H1 (cell line): ENCODE data around the gene BCL3. TPM values are rescaled to one million over a fixed set of nuclear protein-coding genes. Genes with fewer than 3 reads are reported as not detected.

ENCODE experiments used
- CTCF ChIA-PET: fragments of 300-600 bp; sonication (Branson Sonifier 250); formaldehyde crosslinking; loops from one replicate; lab custom pipeline; 2021; ENCODE audit not compliant: partially characterized antibody; lab: Charles Lee
- POLR2A ChIA-PET: fragments of 300-600 bp; sonication (Branson Sonifier 250); formaldehyde crosslinking; loops from one replicate; lab custom pipeline; 2021; ENCODE audit warnings: inconsistent platforms; ENCODE audit not compliant: partially characterized antibody; lab: Charles Lee
- DNase-seq, 2 experiments: peaks; one replicate each; pipeline versions ENCODE4 v3.0.0 to v3.0.0-alpha.2; 2010 to 2022; ENCODE audit warnings: low spot score in 2 of 2, low read depth in 1 of 2, mixed read lengths in 1 of 2
- FAIRE-seq: peaks from 2 replicates; lab custom pipeline; 2011; peaks lifted over from hg19 to GRCh38; lab: Jason Lieb, UNC
- H2AFZ ChIP-seq: 2 replicates; pipeline ENCODE4 v1.8.1; 2012; ENCODE audit warnings: low read length, inconsistent platforms
- H2AK5ac ChIP-seq: 2 replicates; pipeline ENCODE4 v1.6.1; 2013; ENCODE audit warnings: low read depth, low read length
- H2BK120ac ChIP-seq: replicated peaks from 2 replicates; pipeline ENCODE3; 2013; ENCODE audit warnings: low read depth, low read length, inconsistent platforms
- H2BK12ac ChIP-seq: 2 replicates; pipeline ENCODE4 v1.6.1; 2013; ENCODE audit warnings: low read depth, low read length
- H2BK15ac ChIP-seq: 2 replicates; pipeline ENCODE4 v1.6.1; 2013; ENCODE audit warnings: low read length
- H2BK20ac ChIP-seq: 2 replicates; pipeline ENCODE4 v1.6.1; 2013; ENCODE audit warnings: low read length
- H2BK5ac ChIP-seq: 2 replicates; pipeline ENCODE4 v1.6.1; 2013; ENCODE audit warnings: low read depth, low read length
- H3K14ac ChIP-seq: 2 replicates; pipeline ENCODE4 v1.6.1; 2013; ENCODE audit warnings: inconsistent platforms; ENCODE audit not compliant: insufficient read length
- H3K18ac ChIP-seq: 2 replicates; pipeline ENCODE4 v1.6.1; 2013; ENCODE audit warnings: low read length; ENCODE audit errors: extremely low read depth
- H3K23ac ChIP-seq: 2 replicates; pipeline ENCODE4 v1.6.1; 2013; ENCODE audit warnings: inconsistent platforms; ENCODE audit not compliant: insufficient read length
- H3K23me2 ChIP-seq: 2 replicates; pipeline ENCODE4 v1.6.1; 2013; ENCODE audit warnings: low read depth, low read length
- H3K27ac ChIP-seq: 2 replicates; pipeline ENCODE4 v1.6.1; 2011; ENCODE audit warnings: low read depth, low read length, inconsistent platforms
- H3K27me3 ChIP-seq, 4 experiments: replicated peaks in 1 of 4; 1 replicate in 1 of 4; 2 replicates in 3 of 4; pipeline versions ENCODE4 v1.6.1 to v1.8.1; 2011 to 2013; ENCODE audit warnings: low read length in 3 of 4, mild to moderate bottlenecking in 3 of 4, inconsistent platforms in 2 of 4, mixed read lengths in 2 of 4, moderate library complexity in 1 of 4; ENCODE audit not compliant: control insufficient read depth in 3 of 4, insufficient read depth in 3 of 4; ENCODE audit errors: extremely low read depth in 1 of 4
- H3K36me3 ChIP-seq, 4 experiments: 2 replicates each; pipeline versions ENCODE4 v1.6.1 to v1.8.1; 2011 to 2013; ENCODE audit warnings: mild to moderate bottlenecking in 4 of 4, low read length in 3 of 4, moderate library complexity in 2 of 4, control low read depth in 1 of 4, inconsistent platforms in 1 of 4; ENCODE audit not compliant: insufficient read depth in 4 of 4, control insufficient read depth in 2 of 4
- H3K4ac ChIP-seq: replicated peaks from 2 replicates; pipeline ENCODE3; 2013; ENCODE audit warnings: low read length, low read depth, mixed read lengths, inconsistent platforms; ENCODE audit not compliant: insufficient read length
- H3K4me1 ChIP-seq, 4 experiments: replicated peaks in 1 of 4; 1 replicate in 1 of 4; 2 replicates in 3 of 4; pipeline versions ENCODE4 v1.6.1 to v1.8.1; 2011 to 2013; ENCODE audit warnings: low read length in 3 of 4, inconsistent platforms in 2 of 4, mixed read lengths in 1 of 4; ENCODE audit not compliant: insufficient read depth in 4 of 4, control insufficient read depth in 3 of 4
- H3K4me2 ChIP-seq, 2 experiments: 2 replicates each; pipeline versions ENCODE4 v1.6.1 to v1.8.1; 2011 to 2013; ENCODE audit warnings: low read depth in 2 of 2, low read length in 2 of 2, control low read depth in 1 of 2, inconsistent platforms in 1 of 2, mild to moderate bottlenecking in 1 of 2; ENCODE audit not compliant: insufficient read depth in 1 of 2
- H3K4me3 ChIP-seq, 4 experiments: fragments of 200-600, 300-600 bp in 1 of 4; sonication (generic), shearing (Covaris generic), sonication (Bioruptor Twin) in 1 of 4; 2 replicates each; pipeline versions ENCODE4 v1.5.1 to v1.8.1; 2011 to 2016; ENCODE audit warnings: low read length in 4 of 4, low read depth in 3 of 4, control low read depth in 2 of 4, inconsistent platforms in 2 of 4, mild to moderate bottlenecking in 2 of 4, mixed read lengths in 1 of 4, moderate library complexity in 1 of 4; ENCODE audit not compliant: insufficient read depth in 2 of 4; ENCODE audit errors: extremely low read depth in 1 of 4
- H3K56ac ChIP-seq: replicated peaks from 2 replicates; pipeline ENCODE3; 2013; ENCODE audit warnings: low read depth, mild to moderate bottlenecking, mixed read lengths, low read length, inconsistent platforms; ENCODE audit not compliant: insufficient read length
- H3K79me1 ChIP-seq: 2 replicates; pipeline ENCODE4 v1.6.1; 2013; ENCODE audit warnings: low read depth, low read length, control low read depth
- H3K79me2 ChIP-seq, 2 experiments: 2 replicates each; pipeline versions ENCODE4 v1.6.1 to v1.8.1; 2012 to 2013; ENCODE audit warnings: low read length in 2 of 2, mild to moderate bottlenecking in 2 of 2, inconsistent platforms in 1 of 2; ENCODE audit not compliant: insufficient read depth in 2 of 2, control insufficient read depth in 1 of 2
- H3K9ac ChIP-seq, 4 experiments: replicated peaks in 1 of 4; 1 replicate in 1 of 4; 2 replicates in 3 of 4; pipeline versions ENCODE4 v1.6.1 to v1.8.1; 2011 to 2013; ENCODE audit warnings: low read depth in 3 of 4, low read length in 3 of 4, control low read depth in 2 of 4, mild to moderate bottlenecking in 2 of 4, moderate library complexity in 2 of 4, inconsistent platforms in 1 of 4; ENCODE audit errors: extremely low read depth in 1 of 4
- H3K9me3 ChIP-seq, 2 experiments: 2 replicates each; pipeline versions ENCODE4 v1.6.1 to v1.8.1; 2012 to 2013; ENCODE audit warnings: mild to moderate bottlenecking in 2 of 2, moderate library complexity in 2 of 2, control low read depth in 1 of 2, inconsistent platforms in 1 of 2, low read depth in 1 of 2, low read length in 1 of 2, mixed read lengths in 1 of 2; ENCODE audit not compliant: insufficient read depth in 2 of 2
- H4K20me1 ChIP-seq, 2 experiments: replicated peaks in 1 of 2; 2 replicates each; pipeline versions ENCODE3 to v1.8.1; 2011 to 2013; ENCODE audit warnings: inconsistent platforms in 2 of 2, low read length in 2 of 2, mild to moderate bottlenecking in 1 of 2; ENCODE audit not compliant: insufficient read depth in 2 of 2, control insufficient read depth in 1 of 2
- H4K5ac ChIP-seq: 2 replicates; pipeline ENCODE4 v1.6.1; 2013; ENCODE audit warnings: low read length, low read depth, mixed read lengths, inconsistent platforms; ENCODE audit not compliant: insufficient read length
- H4K8ac ChIP-seq: 2 replicates; pipeline ENCODE4 v1.8.0; 2013; ENCODE audit warnings: mild to moderate bottlenecking, moderate library complexity, low read length, inconsistent platforms; ENCODE audit not compliant: insufficient read depth; ENCODE audit errors: extremely low read depth
- H4K91ac ChIP-seq: replicated peaks from 2 replicates; pipeline ENCODE3; 2013; ENCODE audit warnings: low read length, mixed read lengths, inconsistent platforms; ENCODE audit not compliant: insufficient read length
- FOSL1 ChIP-seq: IDR thresholded peaks from 2 replicates; pipeline ENCODE4 v1.6.1; 2011; ENCODE audit warnings: mild to moderate bottlenecking, low read depth, low read length, moderate library complexity; ENCODE audit not compliant: insufficient read depth
- POU5F1 ChIP-seq: IDR thresholded peaks from 2 replicates; pipeline ENCODE4 v1.6.1; 2011; ENCODE audit warnings: low read depth, mild to moderate bottlenecking, low read length, moderate library complexity
- WGBS, 2 experiments: shearing (Covaris generic) in 1 of 2; methylation state at CpG; one replicate each; pipeline versions ENCODE4 v1.1.6 to v1.1.7; 2013 to 2015; ENCODE audit warnings: low lambda C conversion rate in 2 of 2, mixed read lengths in 2 of 2, inconsistent platforms in 1 of 2, low coverage in 1 of 2, missing lambda C conversion rate in 1 of 2; ENCODE audit not compliant: insufficient replicate concordance in 2 of 2, insufficient coverage in 1 of 2, insufficient read length in 1 of 2; ENCODE audit errors: extremely low coverage in 1 of 2, missing lambda C conversion rate in 1 of 2; 5-methylcytosine and 5-hydroxymethylcytosine counted together
- polyA plus RNA-seq, 7 experiments: library from polyadenylated mRNA; depleted of rRNA in 3 of 7; stranded (reverse) in 5 of 7; unstranded in 2 of 7; fragments of >200 nt in 5 of 7; fragments of 200-250 nt in 2 of 7; gene quantifications; 1 replicate in 5 of 7; 2 replicates in 1 of 7; 4 replicates in 1 of 7; pipeline versions ENCODE4 v1.2.1 to v1.2.3, GENCODE V29; 2011 to 2013; ENCODE audit warnings: missing spikeins in 2 of 7, mixed read lengths in 2 of 7
- total RNA-seq: library from RNA; stranded (reverse); fragmentation: NEBNext Ultra II Directional; extraction: Animal tissue kit (Norgen Biotek cat#: 25700); gene quantifications from 2 replicates; pipeline ENCODE4 v1.2.1, GENCODE V29; 2021

BCL3 gene
- total and polyA plus RNA-seq, 2 of the 8 experiments (the other 6 are each of a cell fraction or from before 2014, with no cell fraction given): 0.88 to 2.4 TPM

DNA sequence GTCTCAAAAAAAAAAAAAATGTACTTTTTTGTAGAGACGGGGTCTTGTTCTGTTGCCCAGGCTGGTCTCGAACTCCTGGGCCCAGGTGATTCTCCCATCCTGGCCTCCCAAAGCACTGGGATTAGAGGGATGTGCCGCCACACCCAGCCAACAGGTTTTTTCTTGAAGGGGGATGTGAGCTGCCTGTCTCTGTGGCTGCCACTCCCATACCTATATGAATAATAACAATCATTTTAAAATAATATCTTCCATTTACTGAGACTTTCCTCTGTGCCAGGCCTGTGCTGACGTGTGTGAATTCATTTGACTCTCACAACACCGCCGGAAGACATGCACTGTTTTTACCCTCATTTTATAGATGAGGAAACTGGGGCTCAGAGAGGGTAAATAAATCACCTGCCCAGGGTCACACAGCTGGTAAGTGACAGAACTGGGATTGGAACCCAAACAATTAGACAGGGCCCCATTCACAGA is 7.2 kb upstream of the BCL3 start:
- H2AFZ ChIP-seq: no peak overlapping the region
- no peak overlapping the region for H2BK5ac ChIP-seq
- no peaks in the 10 kb centered on the region for H3K79me2 ChIP-seq
- no peak overlapping the region for H4K91ac ChIP-seq
- no peak for FAIRE-seq
- H2BK20ac ChIP-seq: no peak overlapping the region
- peak overlapping the region; percentile 89 for H3K4ac ChIP-seq
- H3K27ac ChIP-seq: no peak overlapping the region
- no peaks in the 10 kb centered on the region for H3K36me3 ChIP-seq
- WGBS, 2 experiments: 73% methylated on average over 6 of the region's 6 CpGs; no CpG with 5 or more reads in 1 of the 2 experiments
- POLR2A ChIA-PET: no interaction called here
- H3K56ac ChIP-seq: no peak overlapping the region
- no peak overlapping the region for H4K8ac ChIP-seq
- DNase-seq: no peak
- no peaks in the 10 kb centered on the region for H4K20me1 ChIP-seq
- no peak overlapping the region for H3K14ac ChIP-seq
- no peak overlapping the region for H3K23ac ChIP-seq
- TF ChIP-seq FOSL1 (no peak), POU5F1 (no peak)
- TF ChIP-seq, all 59 proteins: peak for 0
- CTCF ChIA-PET: interaction anchor here (0.6 to 9.4 kb wide), 9 partner anchors 9 to 508 kb away, joined by 3 to 91 read pairs (median 6); no protein-coding TSS in a partner anchor
- peaks cover 0 to 4% (median 2%) of the 10 kb centered on the region in 4 experiments; a peak in 4 of 7 replicates for H3K4me1 ChIP-seq
- H3K79me1 ChIP-seq: no peaks in the 10 kb centered on the region
- H2BK12ac ChIP-seq: no peak overlapping the region
- H3K27me3 ChIP-seq: peaks cover 1 to 14% (median 9%) of the 10 kb centered on the region in 4 experiments
- H2AK5ac ChIP-seq: no peak overlapping the region
- no peak overlapping the region for H2BK120ac ChIP-seq
- no peak overlapping the region for H2BK15ac ChIP-seq
- no peak overlapping the region for H3K18ac ChIP-seq
- no peak overlapping the region for H4K5ac ChIP-seq
- peaks cover under 1% of the 10 kb centered on the region; the same call in 1 of the 2 replicates for H3K23me2 ChIP-seq
- no peak overlapping the region for H3K4me2 ChIP-seq
- no peak overlapping the region for H3K4me3 ChIP-seq
- H3K9ac ChIP-seq: no peak overlapping the region
- H3K9me3 ChIP-seq: no peaks in the 10 kb centered on the region
